Gastroesophageal sphincter (tissue), 4 donors: ENCODE data around the gene BEND7. TPM values are rescaled to one million over a fixed set of nuclear protein-coding genes. Genes with fewer than 3 reads are reported as not detected.

Source experiments
- ATAC-seq: fragments of 150-250 bp; one replicate; pipeline ENCODE4 v1.9.1; 2016; ENCODE audit warnings: mild to moderate bottlenecking, moderate library complexity
- H3K27ac ChIP-seq, 4 donors: fragments of 200-600 bp; sonication (generic) in 3 of 4; 1 replicate in 3 of 4; 2 replicates in 1 of 4; pipeline ENCODE4 v1.5.1; 2016 to 2019
- H3K27me3 ChIP-seq: fragments of 200-600 bp; sonication (generic); one replicate; pipeline ENCODE4 v1.5.1; 2019
- H3K36me3 ChIP-seq, 2 donors: fragments of 200-600 bp; sonication (generic); one replicate each; pipeline ENCODE4 v1.5.1; 2019; ENCODE audit warnings: control low read depth in 1 of 2
- H3K4me1 ChIP-seq, 3 donors: fragments of 200-600 bp; sonication (generic); 1 replicate in 2 of 3; 2 replicates in 1 of 3; pipeline ENCODE4 v1.5.1; 2016 to 2019; ENCODE audit warnings: control low read depth in 2 of 3
- H3K4me3 ChIP-seq, 2 donors: fragments of 200-600 bp; sonication (generic); one replicate each; pipeline ENCODE4 v1.5.1; 2019; ENCODE audit warnings: mild to moderate bottlenecking in 1 of 2, moderate library complexity in 1 of 2
- H3K9me3 ChIP-seq, 3 donors: fragments of 200-600 bp; sonication (generic); one replicate each; pipeline ENCODE4 v1.5.1; 2017 to 2019; ENCODE audit warnings: control low read depth in 2 of 3
- CTCF ChIP-seq, 4 experiments: fragments of 200-600 bp in 2 of 4; fragments of 450-650 bp in 2 of 4; sonication (generic) in 1 of 4; IDR thresholded peaks; one replicate each; pipeline ENCODE4 v1.5.1; 2017 to 2019; ENCODE audit warnings: antibody characterized with exemption in 4 of 4, mild to moderate bottlenecking in 2 of 4, moderate library complexity in 2 of 4
- EP300 ChIP-seq: sonication (generic); formaldehyde crosslinking; IDR thresholded peaks from one replicate; pipeline ENCODE4 v1.6.1; 2017; ENCODE audit warnings: antibody characterized with exemption, mild to moderate bottlenecking
- POLR2A ChIP-seq, 2 donors: fragments of 450-650 bp; IDR thresholded peaks; one replicate each; pipeline ENCODE4 v1.6.1; 2017; ENCODE audit warnings: antibody characterized with exemption in 2 of 2, mild to moderate bottlenecking in 2 of 2, moderate library complexity in 1 of 2
- POLR2AphosphoS5 ChIP-seq: sonication (generic); formaldehyde crosslinking; IDR thresholded peaks from one replicate; pipeline ENCODE4 v1.6.1; 2017; ENCODE audit warnings: antibody characterized with exemption
- WGBS, 2 donors: methylation state at CpG; one replicate each; pipeline ENCODE4 v1.1.5; 2018; ENCODE audit warnings: low coverage in 1 of 2; 5-methylcytosine and 5-hydroxymethylcytosine counted together
- total RNA-seq, 4 donors: library from RNA; depleted of rRNA; stranded (reverse); fragments of >200 nt; gene quantifications; one replicate each; pipeline ENCODE4 v1.1.0, GENCODE V29; 2016

Gene BEND7
- total RNA-seq, 4 donors from 2014 or later = 18.4 to 25.9 (median 22.5) TPM

- Histone ChIP-seq H3K4me1 (no peaks in the 10 kb centered on the region), H3K27ac (no peak overlapping the region), H3K27me3 (peaks cover 15% of the 10 kb centered on the region), H3K9me3 (peaks cover 0 to 12% (median 0%) of the 10 kb centered on the region in 3 donors), H3K4me3 (no peak overlapping the region), H3K36me3 (no peaks in the 10 kb centered on the region)
- no peak for ATAC-seq
- WGBS, 2 donors = 71 to 88% methylated on average over 7 to 9 of the region's 9 CpGs
- TF ChIP-seq POLR2AphosphoS5 = no peak
- TF ChIP-seq CTCF (IDR thresholded peaks at IDR 0.05) = no peak
- TF ChIP-seq POLR2A (IDR thresholded peaks at IDR 0.05) = no peak
- no peak for TF ChIP-seq EP300
Observed at GRCh38 chr10:13422800-13423199, 106.0 kb downstream of the BEND7 start.

GRCh38 chr10:13421382-13421917 lies 107.4 kb downstream of the BEND7 start:
- Histone ChIP-seq H3K27me3 (peaks cover 16% of the 10 kb centered on the region), H3K27ac (no peak overlapping the region), H3K4me1 (no peaks in the 10 kb centered on the region), H3K9me3 (peaks cover 0 to 12% (median 0%) of the 10 kb centered on the region in 3 donors), H3K36me3 (no peaks in the 10 kb centered on the region), H3K4me3 (no peak overlapping the region)
- WGBS, 2 donors = 100% methylated on average over 1 of the region's 2 CpGs; no CpG with 5 or more reads in 1 of the 2 donors
- no peak for ATAC-seq
- TF ChIP-seq EP300 (no peak), POLR2A (IDR thresholded peaks at IDR 0.05) (no peak), CTCF (IDR thresholded peaks at IDR 0.05) (no peak), POLR2AphosphoS5 (no peak)

GRCh38 chr10:13420532-13421307 lies 108.1 kb downstream of the BEND7 start:
- no peak for ATAC-seq
- no peaks in the 10 kb centered on the region for H3K4me1 ChIP-seq
- peaks cover 0 to 12% (median 0%) of the 10 kb centered on the region in 3 donors for H3K9me3 ChIP-seq
- H3K27ac ChIP-seq = no peak overlapping the region
- no peaks in the 10 kb centered on the region for H3K36me3 ChIP-seq
- TF ChIP-seq EP300 (no peak), POLR2A (IDR thresholded peaks at IDR 0.05) (no peak), POLR2AphosphoS5 (no peak), CTCF (IDR thresholded peaks at IDR 0.05) (no peak)
- no peak overlapping the region for H3K4me3 ChIP-seq
- peaks cover 19% of the 10 kb centered on the region for H3K27me3 ChIP-seq
- 90 to 100% methylated on average over 2 of the region's 13 CpGs for WGBS, 2 donors

GRCh38 chr10:13417459-13418126 lies 111.2 kb downstream of the BEND7 start:
- H3K4me1 ChIP-seq = no peaks in the 10 kb centered on the region
- H3K9me3 ChIP-seq = peaks cover 0 to 22% (median 0%) of the 10 kb centered on the region in 3 donors
- no peak overlapping the region for H3K4me3 ChIP-seq
- H3K27me3 ChIP-seq = peaks cover 3% of the 10 kb centered on the region
- no peak overlapping the region for H3K27ac ChIP-seq
- TF ChIP-seq POLR2A (IDR thresholded peaks at IDR 0.05) (no peak), EP300 (no peak), POLR2AphosphoS5 (no peak), CTCF (IDR thresholded peaks at IDR 0.05) (no peak)
- no peaks in the 10 kb centered on the region for H3K36me3 ChIP-seq
- 72 to 88% methylated on average over 3 to 9 of the region's 9 CpGs for WGBS, 2 donors
- ATAC-seq = no peak
